H9 (cell line): Measurements from ENCODE around the gene SAMMSON. TPM values are rescaled to one million over a fixed set of nuclear protein-coding genes. Genes with fewer than 3 reads are reported as not detected.

ENCODE experiments used
- DNase-seq: peaks from one replicate; pipeline ENCODE4 v3.0.0-alpha.2; 2017
- H2AFZ ChIP-seq: one replicate; pipeline ENCODE4 v1.6.1; 2013; ENCODE audit warnings: mild to moderate bottlenecking, low read length, control low read depth, moderate library complexity
- H2AK5ac ChIP-seq: 2 replicates; pipeline ENCODE4 v1.6.1; 2013; ENCODE audit warnings: low read length, control low read depth, mixed read lengths; ENCODE audit not compliant: insufficient read length
- H2BK120ac ChIP-seq: one replicate; pipeline ENCODE4 v1.6.1; 2013; ENCODE audit warnings: low read depth, mild to moderate bottlenecking, low read length, control low read depth, inconsistent platforms; ENCODE audit not compliant: poor library complexity, severe bottlenecking
- H2BK12ac ChIP-seq: 2 replicates; pipeline ENCODE4 v1.6.1; 2013; ENCODE audit warnings: low read length, control low read depth, mixed read lengths, low read depth; ENCODE audit not compliant: insufficient read length
- H2BK15ac ChIP-seq: 2 replicates; pipeline ENCODE4 v1.6.1; 2013; ENCODE audit warnings: low read depth, low read length, control low read depth
- H2BK20ac ChIP-seq: one replicate; pipeline ENCODE4 v1.6.1; 2013; ENCODE audit warnings: low read depth, mild to moderate bottlenecking, low read length, control low read depth, inconsistent platforms; ENCODE audit not compliant: poor library complexity, severe bottlenecking
- H2BK5ac ChIP-seq: 2 replicates; pipeline ENCODE4 v1.6.1; 2013; ENCODE audit warnings: low read length, control low read depth, mixed read lengths; ENCODE audit not compliant: insufficient read length
- H3K14ac ChIP-seq: 2 replicates; pipeline ENCODE4 v1.6.1; 2013; ENCODE audit warnings: low read length, control low read depth; ENCODE audit not compliant: insufficient read depth
- H3K18ac ChIP-seq: 2 replicates; pipeline ENCODE4 v1.6.1; 2013; ENCODE audit warnings: low read depth, mild to moderate bottlenecking, mixed read lengths, low read length, control low read depth; ENCODE audit not compliant: insufficient read length
- H3K23ac ChIP-seq: 2 replicates; pipeline ENCODE4 v1.6.1; 2013; ENCODE audit warnings: low read length, control low read depth, mixed read lengths, low read depth; ENCODE audit not compliant: insufficient read length
- H3K23me2 ChIP-seq: 2 replicates; pipeline ENCODE4 v1.6.1; 2013; ENCODE audit warnings: low read depth, mild to moderate bottlenecking, mixed read lengths, low read length, control low read depth; ENCODE audit not compliant: insufficient read length, poor library complexity, severe bottlenecking
- H3K27ac ChIP-seq: 2 replicates; pipeline ENCODE4 v1.5.1; 2013; ENCODE audit warnings: low read length, control low read depth, mixed read lengths, low read depth; ENCODE audit not compliant: insufficient read length
- H3K27me3 ChIP-seq: 2 replicates; pipeline ENCODE4 v1.6.1; 2013; ENCODE audit warnings: low read length, control low read depth, inconsistent platforms; ENCODE audit not compliant: insufficient read depth
- H3K4ac ChIP-seq: 2 replicates; pipeline ENCODE4 v1.6.1; 2013; ENCODE audit warnings: low read depth, mild to moderate bottlenecking, control low read depth, inconsistent platforms, low read length, moderate library complexity
- H3K4me1 ChIP-seq: 2 replicates; pipeline ENCODE4 v1.6.1; 2013; ENCODE audit warnings: low read length, control low read depth, inconsistent platforms; ENCODE audit not compliant: insufficient read depth
- H3K4me2 ChIP-seq: 2 replicates; pipeline ENCODE4 v1.6.1; 2013; ENCODE audit warnings: low read length, control low read depth, mixed read lengths; ENCODE audit not compliant: insufficient read length, insufficient read depth
- H3K56ac ChIP-seq: 2 replicates; pipeline ENCODE4 v1.6.1; 2013; ENCODE audit warnings: low read depth, mild to moderate bottlenecking, mixed read lengths, low read length, control low read depth; ENCODE audit not compliant: insufficient read length
- H3K79me1 ChIP-seq: 2 replicates; pipeline ENCODE4 v1.6.1; 2013; ENCODE audit warnings: low read depth, mild to moderate bottlenecking, moderate library complexity, low read length, control low read depth, inconsistent platforms; ENCODE audit not compliant: insufficient read depth, poor library complexity, severe bottlenecking
- H3K79me2 ChIP-seq: 2 replicates; pipeline ENCODE4 v1.6.1; 2013; ENCODE audit warnings: low read length, control low read depth, inconsistent platforms; ENCODE audit not compliant: insufficient read depth
- H3K9ac ChIP-seq: 2 replicates; pipeline ENCODE4 v1.6.1; 2013; ENCODE audit warnings: low read length, control low read depth, mixed read lengths; ENCODE audit not compliant: insufficient read length; ENCODE audit errors: extremely low read depth
- H3K9me3 ChIP-seq: one replicate; pipeline ENCODE4 v1.6.1; 2013; ENCODE audit warnings: low read depth, low read length, inconsistent platforms; ENCODE audit not compliant: control insufficient read depth
- H3T11ph ChIP-seq: one replicate; pipeline ENCODE4 v1.6.1; 2013; ENCODE audit warnings: mild to moderate bottlenecking, low read length, control low read depth, inconsistent platforms
- H4K20me1 ChIP-seq: one replicate; pipeline ENCODE4 v1.6.1; 2013; ENCODE audit not compliant: control insufficient read depth, insufficient read length, insufficient read depth
- H4K5ac ChIP-seq: 2 replicates; pipeline ENCODE4 v1.6.1; 2013; ENCODE audit warnings: low read depth, mild to moderate bottlenecking, mixed read lengths, low read length, control low read depth; ENCODE audit not compliant: insufficient read length
- H4K8ac ChIP-seq: replicated peaks from 2 replicates; pipeline ENCODE4 v1.6.1; 2013; ENCODE audit warnings: low read length, control low read depth, mixed read lengths, low read depth; ENCODE audit not compliant: insufficient read length
- H4K91ac ChIP-seq: 2 replicates; pipeline ENCODE4 v1.6.1; 2013; ENCODE audit warnings: low read depth, mild to moderate bottlenecking, moderate library complexity, mixed read lengths, low read length, control low read depth; ENCODE audit not compliant: insufficient read length
- H3K27ac Mint-ChIP-seq, 3 experiments: 2 replicates in 2 of 3; 3 replicates in 1 of 3; pipeline ENCODE4 v1.8.0; 2020 to 2021; ENCODE audit warnings: mixed read lengths in 3 of 3, mild to moderate bottlenecking in 1 of 3, moderate library complexity in 1 of 3
- H3K27me3 Mint-ChIP-seq: 2 replicates; pipeline ENCODE4 v1.8.0; 2021; ENCODE audit warnings: low read depth, mild to moderate bottlenecking, moderate library complexity, mixed read lengths
- H3K36me3 Mint-ChIP-seq, 3 experiments: 2 replicates in 2 of 3; 3 replicates in 1 of 3; pipeline ENCODE4 v1.8.0; 2020 to 2021; ENCODE audit warnings: low read depth in 3 of 3, mixed read lengths in 3 of 3; ENCODE audit not compliant: insufficient read depth in 1 of 3
- H3K4me1 Mint-ChIP-seq, 2 experiments: 2 replicates each; pipeline ENCODE4 v1.8.0; 2020; ENCODE audit warnings: mixed read lengths in 2 of 2
- H3K4me3 Mint-ChIP-seq, 2 experiments: 2 replicates in 1 of 2; 3 replicates in 1 of 2; pipeline ENCODE4 v1.8.0; 2020 to 2021; ENCODE audit warnings: mild to moderate bottlenecking in 2 of 2, mixed read lengths in 2 of 2, moderate library complexity in 1 of 2
- H3K9me3 Mint-ChIP-seq, 2 experiments: 2 replicates in 1 of 2; 3 replicates in 1 of 2; pipeline ENCODE4 v1.8.0; 2020; ENCODE audit warnings: mild to moderate bottlenecking in 2 of 2, mixed read lengths in 2 of 2, moderate library complexity in 1 of 2
- CTCF ChIP-seq: fragments of 200-600 bp; sonication (generic); conservative IDR thresholded peaks from 3 replicates; pipeline ENCODE4 v1.8.0; 2021; ENCODE audit warnings: antibody characterized with exemption, mild to moderate bottlenecking
- WGBS: extraction: QIAGEN DNeasy Blood & Tissue Kit; methylation state at CpG from one replicate; pipeline ENCODE4 v1.1.7; 2013; ENCODE audit warnings: missing lambda C conversion rate, low lambda C conversion rate, mixed read lengths; ENCODE audit not compliant: insufficient read length; ENCODE audit errors: extremely low coverage; 5-methylcytosine and 5-hydroxymethylcytosine counted together
- total RNA-seq: library from RNA; stranded (reverse); gene quantifications from 2 replicates; pipeline ENCODE4 v1.2.1, GENCODE V29; 2021

Gene SAMMSON
- total RNA-seq, 1 experiment from 2014 or later = not detected

GRCh38 chr3:70010346-70010745 lies 10.8 kb downstream of the SAMMSON start:
- Histone ChIP-seq H3K27ac (no peak overlapping the region), H3K4me1 (no peaks in the 10 kb centered on the region), H3K14ac (no peak overlapping the region), H4K91ac (no peak overlapping the region), H3K4me2 (no peak overlapping the region), H3K56ac (no peak overlapping the region), H3K27me3 (no peaks in the 10 kb centered on the region), H3K18ac (no peak overlapping the region), H3T11ph (no peak overlapping the region), H3K9ac (no peak overlapping the region), H2AK5ac (no peak overlapping the region), H3K9me3 (no peaks in the 10 kb centered on the region), H4K8ac (no peak overlapping the region), H2BK120ac (no peak overlapping the region), H4K20me1 (no peaks in the 10 kb centered on the region), H3K23ac (no peak overlapping the region), H2BK12ac (no peak overlapping the region), H2BK5ac (no peak overlapping the region), H2AFZ (no peak overlapping the region), H3K79me2 (no peaks in the 10 kb centered on the region), H2BK20ac (no peak overlapping the region), H3K23me2 (no peaks in the 10 kb centered on the region), H3K79me1 (no peaks in the 10 kb centered on the region), H4K5ac (no peak overlapping the region), H3K4ac (no peak overlapping the region), H2BK15ac (no peak overlapping the region)
- peaks cover 0 to 4% of the 10 kb centered on the region in 2 experiments; a peak in 2 of 5 replicates for H3K9me3 Mint-ChIP-seq
- TF ChIP-seq CTCF = no peak
- H3K27me3 Mint-ChIP-seq = no peaks in the 10 kb centered on the region; the same call in 1 of the 2 replicates
- H3K4me3 Mint-ChIP-seq = no peak overlapping the region
- H3K4me1 Mint-ChIP-seq = no peaks in the 10 kb centered on the region
- no peak for DNase-seq
- no CpG with 5 or more reads among the region's 2 CpGs for WGBS
- no peak overlapping the region for H3K27ac Mint-ChIP-seq
- H3K36me3 Mint-ChIP-seq = no peaks in the 10 kb centered on the region; a peak in 2 of 7 replicates
